Mucosa of descending colon (tissue), 3 donors: Measurements from ENCODE around the gene TOLLIP. TPM values are rescaled to one million over a fixed set of nuclear protein-coding genes. Genes with fewer than 3 reads are reported as not detected.

ENCODE experiments used
- ATAC-seq: fragments of 200-7000 bp; cut with Tn5 transposase; one replicate; pipeline ENCODE4 v1.9.1; 2020; ENCODE audit warnings: mild to moderate bottlenecking, moderate library complexity
- DNase-seq, 3 donors: peaks; one replicate each; pipeline ENCODE4 v3.0.0-alpha.2; 2020
- H3K36me3 ChIP-seq: fragments of 200-600 bp; one replicate; pipeline ENCODE4 v1.8.0; 2021; ENCODE audit warnings: low read depth, mild to moderate bottlenecking
- H3K4me1 ChIP-seq: fragments of 200-600 bp; one replicate; pipeline ENCODE4 v1.8.0; 2021; ENCODE audit warnings: low read depth, mild to moderate bottlenecking
- H3K4me3 ChIP-seq: fragments of 200-600 bp; one replicate; pipeline ENCODE4 v1.8.0; 2021; ENCODE audit warnings: mild to moderate bottlenecking
- H3K9me3 ChIP-seq: fragments of 200-600 bp; one replicate; pipeline ENCODE4 v1.8.0; 2021; ENCODE audit warnings: mild to moderate bottlenecking
- intact Hi-C, 2 donors: fragments of 100-400 bp; cut with DNase I in 1 of 2; cut with micrococcal nuclease in 1 of 2; formaldehyde crosslinking; loops; one replicate each; pipeline versions ENCODE4 v1.11.0 to v1.11.1; 2022; cut with DNase I, micrococcal nuclease
- total RNA-seq, 3 donors: library from RNA; stranded (reverse); fragmentation: NEBNext Ultra II Directional in 2 of 3; extraction: Animal tissue kit (Norgen Biotek cat#: 25700) in 2 of 3; gene quantifications; one replicate each; pipeline versions ENCODE4 v1.2.1 to v1.2.4, GENCODE V29; 2021 to 2023
- TF ChIP-seq, protein P1 (sequence below): fragments of 200-600 bp; IDR thresholded peaks from one replicate; pipeline ENCODE4 v1.8.0; 2022; ENCODE audit warnings: antibody characterized with exemption, mild to moderate bottlenecking
- donor health status: DM: no; HTN: no; CAD: no; lungs with moderate emphysema.
- donor health status: DM: no; HTN: no; CAD: no.
- donor health status: DM: no; HTN: yes; CAD: no.

The TOLLIP gene
- total RNA-seq, 3 donors from 2014 or later: 62.4 to 65.4 (median 62.5) TPM

DNA sequence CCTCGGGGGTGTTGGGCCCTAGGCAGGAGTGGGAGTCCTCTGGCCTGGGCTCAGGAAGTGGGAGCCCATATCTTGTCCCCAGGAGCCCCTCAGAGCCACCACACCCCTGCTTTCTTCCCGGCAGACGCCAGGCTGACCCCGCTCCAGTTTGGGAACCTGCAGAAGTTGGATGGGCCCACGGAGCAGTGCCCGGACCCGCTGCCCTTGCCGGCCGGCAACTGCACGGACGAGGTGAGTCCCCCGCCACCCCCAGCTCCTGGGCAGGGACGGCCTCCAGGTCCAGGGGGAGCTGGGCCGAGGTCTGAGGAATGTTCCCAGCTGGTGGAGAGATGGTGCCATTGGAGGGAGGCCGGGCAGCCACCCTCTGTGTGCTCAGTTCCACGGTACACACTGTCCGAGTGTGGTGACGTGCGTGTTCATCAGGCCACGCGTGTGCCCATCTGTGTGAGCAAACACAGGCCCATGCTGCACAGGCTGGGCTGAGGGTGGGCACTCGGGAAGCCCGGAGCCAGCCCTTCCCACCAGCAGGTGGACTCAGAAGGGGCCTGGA lies 81.8 kb downstream of the TOLLIP start:
- H3K9me3 ChIP-seq: no peaks in the 10 kb centered on the region
- peaks cover 21% of the 10 kb centered on the region for H3K4me1 ChIP-seq
- TF ChIP-seq, protein P1, sequence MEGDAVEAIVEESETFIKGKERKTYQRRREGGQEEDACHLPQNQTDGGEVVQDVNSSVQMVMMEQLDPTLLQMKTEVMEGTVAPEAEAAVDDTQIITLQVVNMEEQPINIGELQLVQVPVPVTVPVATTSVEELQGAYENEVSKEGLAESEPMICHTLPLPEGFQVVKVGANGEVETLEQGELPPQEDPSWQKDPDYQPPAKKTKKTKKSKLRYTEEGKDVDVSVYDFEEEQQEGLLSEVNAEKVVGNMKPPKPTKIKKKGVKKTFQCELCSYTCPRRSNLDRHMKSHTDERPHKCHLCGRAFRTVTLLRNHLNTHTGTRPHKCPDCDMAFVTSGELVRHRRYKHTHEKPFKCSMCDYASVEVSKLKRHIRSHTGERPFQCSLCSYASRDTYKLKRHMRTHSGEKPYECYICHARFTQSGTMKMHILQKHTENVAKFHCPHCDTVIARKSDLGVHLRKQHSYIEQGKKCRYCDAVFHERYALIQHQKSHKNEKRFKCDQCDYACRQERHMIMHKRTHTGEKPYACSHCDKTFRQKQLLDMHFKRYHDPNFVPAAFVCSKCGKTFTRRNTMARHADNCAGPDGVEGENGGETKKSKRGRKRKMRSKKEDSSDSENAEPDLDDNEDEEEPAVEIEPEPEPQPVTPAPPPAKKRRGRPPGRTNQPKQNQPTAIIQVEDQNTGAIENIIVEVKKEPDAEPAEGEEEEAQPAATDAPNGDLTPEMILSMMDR: no peak
- H3K36me3 ChIP-seq: no peaks in the 10 kb centered on the region
- ATAC-seq (no peak), DNase-seq (peak in 2 of 3 donors; percentile 1 to 22)
- intact Hi-C loops: no loop called here
- H3K4me3 ChIP-seq: no peak overlapping the region

DNA sequence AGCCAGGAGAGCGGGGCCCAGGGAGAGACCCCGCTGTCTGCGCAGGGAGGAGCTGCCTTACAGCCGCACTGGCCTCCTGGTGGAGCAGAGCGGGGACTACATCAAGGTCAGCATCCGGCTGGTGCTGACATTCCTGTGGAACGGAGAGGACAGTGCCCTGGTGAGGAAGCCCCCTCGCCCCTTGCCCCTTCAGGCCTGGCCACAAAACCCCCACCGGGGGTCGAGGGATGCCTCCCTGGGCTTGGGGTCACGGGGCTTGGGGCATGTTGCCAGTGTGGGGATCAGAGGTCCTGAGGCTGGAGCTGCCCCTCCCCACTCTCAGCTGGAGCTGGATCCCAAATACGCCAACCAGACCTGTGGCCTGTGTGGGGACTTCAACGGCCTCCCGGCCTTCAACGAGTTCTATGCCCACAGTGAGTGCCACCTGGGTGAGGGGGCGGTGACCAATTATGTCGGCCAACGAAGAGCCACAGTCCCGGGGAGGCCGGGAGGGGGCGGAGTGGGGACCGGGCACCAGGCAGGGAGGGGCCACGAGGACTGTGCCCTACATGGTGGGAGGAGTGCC lies 82.4 kb downstream of the TOLLIP start:
- H3K36me3 ChIP-seq: no peaks in the 10 kb centered on the region
- no peak for ATAC-seq
- no peaks in the 10 kb centered on the region for H3K9me3 ChIP-seq
- peak; percentile 6 to 46 (median 33) for DNase-seq
- no peak overlapping the region for H3K4me3 ChIP-seq
- peaks cover 25% of the 10 kb centered on the region for H3K4me1 ChIP-seq
- TF ChIP-seq, protein P1: no peak
- intact Hi-C loops: no loop called here

DNA sequence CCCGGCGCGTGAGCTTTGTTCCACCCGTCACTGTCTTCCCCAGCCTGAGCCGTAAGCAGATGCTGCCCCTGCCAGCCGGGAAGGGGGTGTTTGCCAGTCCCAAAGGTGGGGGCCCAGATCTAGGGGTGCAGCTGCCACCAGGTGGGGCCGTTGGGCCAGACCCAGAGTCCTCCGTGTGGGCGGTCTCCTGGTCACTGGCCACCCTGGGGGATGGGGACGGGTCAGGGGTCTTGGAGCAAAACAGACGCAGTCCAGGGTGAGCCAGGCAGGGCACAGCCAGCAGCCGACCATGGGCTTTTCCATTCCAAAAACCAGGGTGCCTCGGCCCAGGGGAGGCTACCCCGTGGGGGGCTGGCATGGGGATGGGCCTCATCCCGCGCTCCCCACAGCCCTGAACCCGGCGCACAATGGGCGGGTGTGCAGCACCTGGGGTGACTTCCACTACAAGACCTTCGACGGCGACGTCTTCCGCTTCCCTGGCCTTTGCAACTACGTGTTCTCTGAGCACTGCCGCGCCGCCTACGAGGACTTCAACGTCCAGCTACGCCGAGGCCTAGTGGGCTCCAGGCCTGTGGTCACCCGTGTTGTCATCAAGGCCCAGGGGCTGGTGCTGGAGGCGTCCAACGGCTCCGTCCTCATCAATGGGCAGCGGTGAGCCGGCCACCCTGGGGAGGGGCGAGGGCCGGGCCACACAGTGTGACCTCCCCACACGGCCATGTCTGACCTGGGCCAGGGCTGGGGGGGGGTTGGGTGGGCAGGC lies 83.0 kb downstream of the TOLLIP start:
- DNase-seq (peak; percentile 20 to 54 (median 33)), ATAC-seq (no peak)
- TF ChIP-seq, protein P1: no peak
- H3K4me3 ChIP-seq: no peak overlapping the region
- intact Hi-C loops: no loop called here
- peaks cover 28% of the 10 kb centered on the region for H3K4me1 ChIP-seq
- H3K9me3 ChIP-seq: no peaks in the 10 kb centered on the region
- no peaks in the 10 kb centered on the region for H3K36me3 ChIP-seq

DNA sequence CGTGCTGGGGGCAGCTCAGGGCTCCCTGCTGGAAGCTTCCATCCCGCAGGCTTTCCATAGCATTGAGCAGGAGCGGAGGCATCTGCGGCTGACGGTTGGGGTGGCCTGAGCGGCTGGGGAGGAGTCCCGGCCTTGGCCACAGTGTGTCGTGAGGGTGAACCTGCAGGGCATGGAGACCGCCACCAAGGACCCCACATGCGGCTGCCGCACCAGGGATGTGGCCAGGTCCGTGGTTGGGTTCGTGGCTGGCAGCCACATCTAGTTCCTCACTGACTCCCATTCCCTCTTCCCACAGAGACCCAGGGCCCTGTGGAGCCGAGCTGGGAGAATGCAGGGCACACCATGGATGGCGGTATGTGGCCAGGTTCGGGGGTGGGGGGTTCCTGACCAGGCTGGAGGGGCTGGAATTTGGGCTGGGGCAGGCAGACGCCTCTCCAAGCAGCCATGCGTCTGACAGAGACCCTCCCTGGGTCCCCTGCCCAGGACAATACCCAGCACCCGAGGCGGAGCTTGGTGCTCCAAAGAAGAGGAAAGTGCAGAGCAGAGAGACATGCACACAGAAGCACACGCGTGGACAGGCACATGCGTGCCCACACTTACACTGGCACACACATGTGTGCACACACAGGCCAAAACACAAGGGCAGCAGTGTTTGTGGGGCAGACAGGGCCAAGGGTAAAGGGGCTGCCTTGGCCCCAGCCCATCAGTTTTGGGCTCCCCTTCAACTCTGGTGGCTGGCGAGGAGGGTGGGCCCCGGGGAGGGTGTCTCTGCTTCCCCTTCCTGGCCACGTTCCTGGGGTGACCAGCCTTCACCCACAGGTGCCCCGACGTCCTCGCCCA lies 83.8 kb downstream of the TOLLIP start:
- Histone ChIP-seq H3K4me3 (no peak overlapping the region), H3K4me1 (peaks cover 35% of the 10 kb centered on the region), H3K36me3 (no peaks in the 10 kb centered on the region), H3K9me3 (no peaks in the 10 kb centered on the region)
- intact Hi-C loops: no loop called here
- peak in 2 of 3 donors; percentile 36 to 46 for DNase-seq
- ATAC-seq: no peak
- TF ChIP-seq, protein P1: no peak

DNA sequence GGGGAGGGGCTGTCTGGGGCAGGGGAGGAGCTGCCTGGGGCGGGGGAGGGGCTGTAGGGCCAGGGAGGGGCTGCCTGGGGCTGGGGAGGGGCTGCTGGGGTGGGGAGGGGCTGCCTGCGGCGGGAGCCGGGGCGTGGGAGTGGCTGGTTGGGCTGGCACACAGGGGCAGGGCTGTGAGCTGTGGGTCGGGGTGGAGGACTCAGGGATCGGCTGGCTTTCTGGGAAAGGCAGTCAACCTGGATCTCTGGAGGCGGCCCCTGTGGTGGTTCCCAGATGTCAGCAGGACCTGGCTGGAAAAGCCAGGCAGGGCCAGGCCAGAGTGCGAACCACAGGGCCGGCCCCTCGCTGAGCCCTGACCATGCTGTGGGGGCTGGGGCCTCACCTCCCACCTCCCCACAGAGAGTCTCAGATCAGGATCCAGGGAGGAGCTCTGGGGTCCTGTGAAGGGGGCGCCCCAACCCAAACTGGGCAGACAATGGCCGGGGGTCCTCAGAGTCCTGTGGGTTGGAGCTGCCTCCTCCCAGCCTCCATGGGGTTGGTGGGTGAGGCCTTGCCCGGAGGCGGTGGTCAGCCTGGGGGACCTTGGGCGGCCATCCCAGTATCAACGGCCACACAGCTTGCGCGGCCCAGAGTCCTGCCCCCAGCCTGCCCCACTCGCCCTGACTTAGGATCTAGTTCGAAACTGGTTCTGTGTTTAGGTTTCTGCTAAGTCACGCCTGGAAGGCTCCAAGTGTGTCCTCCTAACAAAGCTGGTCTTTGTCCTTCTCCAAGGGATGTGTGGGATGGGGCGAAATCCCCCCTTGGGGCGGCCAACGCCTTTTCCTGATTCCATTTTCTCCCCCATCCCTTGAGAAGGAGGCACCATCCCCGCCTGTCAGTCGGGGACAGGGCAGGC lies 84.7 kb downstream of the TOLLIP start:
- DNase-seq: peak; percentile 68 to 85 (median 85)
- TF ChIP-seq, protein P1: no peak
- peaks cover 39% of the 10 kb centered on the region for H3K4me1 ChIP-seq
- H3K9me3 ChIP-seq: no peaks in the 10 kb centered on the region
- no peak overlapping the region for H3K4me3 ChIP-seq
- H3K36me3 ChIP-seq: no peaks in the 10 kb centered on the region
- peak; percentile 26 for ATAC-seq
- intact Hi-C loops: no loop called here
